H1 (cell line): ENCODE data around the gene FCRLA. TPM values are rescaled to one million over a fixed set of nuclear protein-coding genes. Genes with fewer than 3 reads are reported as not detected.

Experiments used
- CTCF ChIA-PET: fragments of 300-600 bp; sonication (Branson Sonifier 250); formaldehyde crosslinking; loops from one replicate; lab custom pipeline; 2021; ENCODE audit not compliant: partially characterized antibody; lab: Charles Lee
- POLR2A ChIA-PET: fragments of 300-600 bp; sonication (Branson Sonifier 250); formaldehyde crosslinking; loops from one replicate; lab custom pipeline; 2021; ENCODE audit warnings: inconsistent platforms; ENCODE audit not compliant: partially characterized antibody; lab: Charles Lee
- DNase-seq, 2 experiments: peaks; one replicate each; pipeline versions ENCODE4 v3.0.0 to v3.0.0-alpha.2; 2010 to 2022; ENCODE audit warnings: low spot score in 2 of 2, low read depth in 1 of 2, mixed read lengths in 1 of 2
- FAIRE-seq: peaks from 2 replicates; lab custom pipeline; 2011; peaks lifted over from hg19 to GRCh38; lab: Jason Lieb, UNC
- H2AFZ ChIP-seq: 2 replicates; pipeline ENCODE4 v1.8.1; 2012; ENCODE audit warnings: low read length, inconsistent platforms
- H2AK5ac ChIP-seq: 2 replicates; pipeline ENCODE4 v1.6.1; 2013; ENCODE audit warnings: low read depth, low read length
- H2BK120ac ChIP-seq: replicated peaks from 2 replicates; pipeline ENCODE3; 2013; ENCODE audit warnings: low read depth, low read length, inconsistent platforms
- H2BK12ac ChIP-seq: 2 replicates; pipeline ENCODE4 v1.6.1; 2013; ENCODE audit warnings: low read depth, low read length
- H2BK15ac ChIP-seq: 2 replicates; pipeline ENCODE4 v1.6.1; 2013; ENCODE audit warnings: low read length
- H2BK20ac ChIP-seq: 2 replicates; pipeline ENCODE4 v1.6.1; 2013; ENCODE audit warnings: low read length
- H2BK5ac ChIP-seq: 2 replicates; pipeline ENCODE4 v1.6.1; 2013; ENCODE audit warnings: low read depth, low read length
- H3K14ac ChIP-seq: 2 replicates; pipeline ENCODE4 v1.6.1; 2013; ENCODE audit warnings: inconsistent platforms; ENCODE audit not compliant: insufficient read length
- H3K18ac ChIP-seq: 2 replicates; pipeline ENCODE4 v1.6.1; 2013; ENCODE audit warnings: low read length; ENCODE audit errors: extremely low read depth
- H3K23ac ChIP-seq: 2 replicates; pipeline ENCODE4 v1.6.1; 2013; ENCODE audit warnings: inconsistent platforms; ENCODE audit not compliant: insufficient read length
- H3K23me2 ChIP-seq: 2 replicates; pipeline ENCODE4 v1.6.1; 2013; ENCODE audit warnings: low read depth, low read length
- H3K27ac ChIP-seq: 2 replicates; pipeline ENCODE4 v1.6.1; 2011; ENCODE audit warnings: low read depth, low read length, inconsistent platforms
- H3K27me3 ChIP-seq, 4 experiments: replicated peaks in 1 of 4; 1 replicate in 1 of 4; 2 replicates in 3 of 4; pipeline versions ENCODE4 v1.6.1 to v1.8.1; 2011 to 2013; ENCODE audit warnings: low read length in 3 of 4, mild to moderate bottlenecking in 3 of 4, inconsistent platforms in 2 of 4, mixed read lengths in 2 of 4, moderate library complexity in 1 of 4; ENCODE audit not compliant: control insufficient read depth in 3 of 4, insufficient read depth in 3 of 4; ENCODE audit errors: extremely low read depth in 1 of 4
- H3K36me3 ChIP-seq, 4 experiments: 2 replicates each; pipeline versions ENCODE4 v1.6.1 to v1.8.1; 2011 to 2013; ENCODE audit warnings: mild to moderate bottlenecking in 4 of 4, low read length in 3 of 4, moderate library complexity in 2 of 4, control low read depth in 1 of 4, inconsistent platforms in 1 of 4; ENCODE audit not compliant: insufficient read depth in 4 of 4, control insufficient read depth in 2 of 4
- H3K4ac ChIP-seq: replicated peaks from 2 replicates; pipeline ENCODE3; 2013; ENCODE audit warnings: low read length, low read depth, mixed read lengths, inconsistent platforms; ENCODE audit not compliant: insufficient read length
- H3K4me1 ChIP-seq, 4 experiments: replicated peaks in 1 of 4; 1 replicate in 1 of 4; 2 replicates in 3 of 4; pipeline versions ENCODE4 v1.6.1 to v1.8.1; 2011 to 2013; ENCODE audit warnings: low read length in 3 of 4, inconsistent platforms in 2 of 4, mixed read lengths in 1 of 4; ENCODE audit not compliant: insufficient read depth in 4 of 4, control insufficient read depth in 3 of 4
- H3K4me2 ChIP-seq, 2 experiments: 2 replicates each; pipeline versions ENCODE4 v1.6.1 to v1.8.1; 2011 to 2013; ENCODE audit warnings: low read depth in 2 of 2, low read length in 2 of 2, control low read depth in 1 of 2, inconsistent platforms in 1 of 2, mild to moderate bottlenecking in 1 of 2; ENCODE audit not compliant: insufficient read depth in 1 of 2
- H3K4me3 ChIP-seq, 4 experiments: fragments of 200-600, 300-600 bp in 1 of 4; sonication (generic), shearing (Covaris generic), sonication (Bioruptor Twin) in 1 of 4; 2 replicates each; pipeline versions ENCODE4 v1.5.1 to v1.8.1; 2011 to 2016; ENCODE audit warnings: low read length in 4 of 4, low read depth in 3 of 4, control low read depth in 2 of 4, inconsistent platforms in 2 of 4, mild to moderate bottlenecking in 2 of 4, mixed read lengths in 1 of 4, moderate library complexity in 1 of 4; ENCODE audit not compliant: insufficient read depth in 2 of 4; ENCODE audit errors: extremely low read depth in 1 of 4
- H3K56ac ChIP-seq: replicated peaks from 2 replicates; pipeline ENCODE3; 2013; ENCODE audit warnings: low read depth, mild to moderate bottlenecking, mixed read lengths, low read length, inconsistent platforms; ENCODE audit not compliant: insufficient read length
- H3K79me1 ChIP-seq: 2 replicates; pipeline ENCODE4 v1.6.1; 2013; ENCODE audit warnings: low read depth, low read length, control low read depth
- H3K79me2 ChIP-seq, 2 experiments: 2 replicates each; pipeline versions ENCODE4 v1.6.1 to v1.8.1; 2012 to 2013; ENCODE audit warnings: low read length in 2 of 2, mild to moderate bottlenecking in 2 of 2, inconsistent platforms in 1 of 2; ENCODE audit not compliant: insufficient read depth in 2 of 2, control insufficient read depth in 1 of 2
- H3K9ac ChIP-seq, 4 experiments: replicated peaks in 1 of 4; 1 replicate in 1 of 4; 2 replicates in 3 of 4; pipeline versions ENCODE4 v1.6.1 to v1.8.1; 2011 to 2013; ENCODE audit warnings: low read depth in 3 of 4, low read length in 3 of 4, control low read depth in 2 of 4, mild to moderate bottlenecking in 2 of 4, moderate library complexity in 2 of 4, inconsistent platforms in 1 of 4; ENCODE audit errors: extremely low read depth in 1 of 4
- H3K9me3 ChIP-seq, 2 experiments: 2 replicates each; pipeline versions ENCODE4 v1.6.1 to v1.8.1; 2012 to 2013; ENCODE audit warnings: mild to moderate bottlenecking in 2 of 2, moderate library complexity in 2 of 2, control low read depth in 1 of 2, inconsistent platforms in 1 of 2, low read depth in 1 of 2, low read length in 1 of 2, mixed read lengths in 1 of 2; ENCODE audit not compliant: insufficient read depth in 2 of 2
- H4K20me1 ChIP-seq, 2 experiments: replicated peaks in 1 of 2; 2 replicates each; pipeline versions ENCODE3 to v1.8.1; 2011 to 2013; ENCODE audit warnings: inconsistent platforms in 2 of 2, low read length in 2 of 2, mild to moderate bottlenecking in 1 of 2; ENCODE audit not compliant: insufficient read depth in 2 of 2, control insufficient read depth in 1 of 2
- H4K5ac ChIP-seq: 2 replicates; pipeline ENCODE4 v1.6.1; 2013; ENCODE audit warnings: low read length, low read depth, mixed read lengths, inconsistent platforms; ENCODE audit not compliant: insufficient read length
- H4K8ac ChIP-seq: 2 replicates; pipeline ENCODE4 v1.8.0; 2013; ENCODE audit warnings: mild to moderate bottlenecking, moderate library complexity, low read length, inconsistent platforms; ENCODE audit not compliant: insufficient read depth; ENCODE audit errors: extremely low read depth
- H4K91ac ChIP-seq: replicated peaks from 2 replicates; pipeline ENCODE3; 2013; ENCODE audit warnings: low read length, mixed read lengths, inconsistent platforms; ENCODE audit not compliant: insufficient read length
- BACH1 ChIP-seq: IDR thresholded peaks from 2 replicates; pipeline ENCODE4 v1.6.1; 2012; ENCODE audit warnings: low read length, improper control_type of control experiment
- BRCA1 ChIP-seq: IDR thresholded peaks from 2 replicates; pipeline ENCODE4 v1.6.1; 2012; ENCODE audit warnings: low read depth, low read length, improper control_type of control experiment
- JUN ChIP-seq: IDR thresholded peaks from 2 replicates; pipeline ENCODE4 v1.6.1; 2011; ENCODE audit warnings: low read depth, mild to moderate bottlenecking, improper control_type of control experiment, low read length
- KDM1A ChIP-seq: fragments of 200-600, 300-600 bp; sonication (generic); IDR thresholded peaks from 2 replicates; pipeline ENCODE4 v1.7.1; 2016; ENCODE audit warnings: mild to moderate bottlenecking, low read length, borderline replicate concordance
- MAX ChIP-seq: IDR thresholded peaks from 2 replicates; pipeline ENCODE4 v1.6.1; 2012; ENCODE audit warnings: inconsistent platforms
- NRF1 ChIP-seq: IDR thresholded peaks from 2 replicates; pipeline ENCODE4 v1.6.1; 2011; ENCODE audit warnings: mild to moderate bottlenecking, low read depth, low read length, improper control_type of control experiment
- RNF2 ChIP-seq: fragments of 200-900, 300-1000 bp; sonication (generic); IDR thresholded peaks from 2 replicates; pipeline ENCODE4 v1.7.1; 2016; ENCODE audit warnings: borderline replicate concordance, low read depth, mild to moderate bottlenecking, antibody characterized with exemption, low read length; ENCODE audit not compliant: poor library complexity, severe bottlenecking; ENCODE audit errors: missing control alignments
- RXRA ChIP-seq: IDR thresholded peaks from 2 replicates; pipeline ENCODE4 v1.6.1; 2011; ENCODE audit warnings: low read depth, mild to moderate bottlenecking, low read length, moderate library complexity; ENCODE audit not compliant: insufficient read depth
- SIRT6 ChIP-seq: IDR thresholded peaks from one replicate; pipeline ENCODE4 v1.7.1; 2012; ENCODE audit warnings: low read length, inconsistent platforms
- TAF7 ChIP-seq: optimal IDR thresholded peaks from 2 replicates; pipeline ENCODE3; 2011; ENCODE audit warnings: low read depth, mild to moderate bottlenecking, inconsistent platforms, low read length, moderate library complexity, borderline replicate concordance
- TEAD4 ChIP-seq: IDR thresholded peaks from 2 replicates; pipeline ENCODE4 v1.6.1; 2012; ENCODE audit warnings: low read depth, low read length, inconsistent platforms, mixed read lengths
- ZNF274 ChIP-seq: IDR thresholded peaks from 2 replicates; pipeline ENCODE4 v1.7.0; 2012; ENCODE audit warnings: low read length, borderline replicate concordance; ENCODE audit errors: extremely low read depth
- WGBS, 2 experiments: shearing (Covaris generic) in 1 of 2; methylation state at CpG; one replicate each; pipeline versions ENCODE4 v1.1.6 to v1.1.7; 2013 to 2015; ENCODE audit warnings: low lambda C conversion rate in 2 of 2, mixed read lengths in 2 of 2, inconsistent platforms in 1 of 2, low coverage in 1 of 2, missing lambda C conversion rate in 1 of 2; ENCODE audit not compliant: insufficient replicate concordance in 2 of 2, insufficient coverage in 1 of 2, insufficient read length in 1 of 2; ENCODE audit errors: extremely low coverage in 1 of 2, missing lambda C conversion rate in 1 of 2; 5-methylcytosine and 5-hydroxymethylcytosine counted together
- polyA plus RNA-seq, 7 experiments: library from polyadenylated mRNA; depleted of rRNA in 3 of 7; stranded (reverse) in 5 of 7; unstranded in 2 of 7; fragments of >200 nt in 5 of 7; fragments of 200-250 nt in 2 of 7; gene quantifications; 1 replicate in 5 of 7; 2 replicates in 1 of 7; 4 replicates in 1 of 7; pipeline versions ENCODE4 v1.2.1 to v1.2.3, GENCODE V29; 2011 to 2013; ENCODE audit warnings: missing spikeins in 2 of 7, mixed read lengths in 2 of 7
- total RNA-seq: library from RNA; stranded (reverse); fragmentation: NEBNext Ultra II Directional; extraction: Animal tissue kit (Norgen Biotek cat#: 25700); gene quantifications from 2 replicates; pipeline ENCODE4 v1.2.1, GENCODE V29; 2021

FCRLA gene
- total and polyA plus RNA-seq, 2 of the 8 experiments (the other 6 are each of a cell fraction or from before 2014, with no cell fraction given), result not detected

DNA sequence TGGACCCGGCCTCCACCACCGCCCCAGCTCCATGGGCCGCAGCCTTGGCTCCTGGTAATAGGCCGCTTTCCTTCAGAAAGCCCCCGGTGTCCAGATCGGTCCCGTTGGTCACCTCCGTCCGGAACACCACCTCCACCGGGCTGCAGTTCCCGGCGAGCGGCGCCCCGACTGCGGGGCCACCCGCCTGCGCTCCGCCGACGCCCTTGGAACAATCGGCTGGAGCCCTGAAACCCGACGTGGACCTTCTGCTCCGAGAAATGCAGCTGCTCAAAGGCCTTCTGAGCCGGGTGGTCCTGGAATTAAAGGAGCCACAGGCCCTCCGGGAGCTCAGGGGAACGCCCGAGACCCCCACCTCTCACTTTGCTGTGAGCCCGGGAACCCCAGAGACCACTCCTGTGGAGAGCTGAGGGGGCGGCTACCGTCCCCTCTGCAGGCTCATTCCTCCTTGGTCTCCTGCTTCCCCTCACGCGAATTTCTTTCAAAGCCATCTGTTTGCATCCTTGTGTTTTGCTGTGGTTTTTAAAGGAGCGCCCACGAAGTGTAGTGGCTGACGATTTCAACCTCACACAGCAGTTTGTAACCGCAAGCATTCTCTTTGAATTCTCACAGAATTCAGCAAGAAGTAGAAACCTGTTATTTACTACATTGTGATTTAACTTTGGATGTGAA lies 20.4 kb downstream of the FCRLA start:
- Histone ChIP-seq H4K91ac (peak overlapping the region; percentile 66), H4K20me1 (no peaks in the 10 kb centered on the region), H4K8ac (peak overlapping the region; percentile 91), H2BK20ac (no peak overlapping the region), H3K79me2 (no peaks in the 10 kb centered on the region), H3K23ac (no peak overlapping the region), H3K4me1 (peaks cover 2 to 8% (median 4%) of the 10 kb centered on the region in 4 experiments), H3K56ac (peak overlapping the region; percentile 27), H2BK120ac (peak overlapping the region; percentile 48), H3K36me3 (no peaks in the 10 kb centered on the region), H3K27ac (peak overlapping the region; percentile 45; the same call in 1 of the 2 replicates), H3K18ac (peak overlapping the region; percentile 99), H3K4me2 (peak overlapping the region; percentile 89 to 100), H3K9ac (peak overlapping the region in 3 of 4 experiments; percentile 66 to 73 (median 72); a peak in 6 of 7 replicates), H4K5ac (peak overlapping the region; percentile 93), H3K79me1 (no peaks in the 10 kb centered on the region), H2AK5ac (no peak overlapping the region), H3K27me3 (peaks cover 12 to 25% (median 22%) of the 10 kb centered on the region in 4 experiments), H3K4ac (no peak overlapping the region), H3K14ac (no peak overlapping the region), H2BK5ac (peak overlapping the region; percentile 60; the same call in 1 of the 2 replicates), H3K4me3 (peak overlapping the region; percentile 78 to 86 (median 85)), H3K23me2 (peaks cover 12% of the 10 kb centered on the region), H3K9me3 (no peaks in the 10 kb centered on the region), H2BK12ac (0 out of 2 replicates have a peak overlapping the region, but pooled peaks have one; percentile 22), H2AFZ (peak overlapping the region; percentile 90; the same call in 1 of the 2 replicates), H2BK15ac (no peak overlapping the region)
- FAIRE-seq, result no peak
- CTCF ChIA-PET, result interaction anchor here (0.6 to 4.8 kb wide), 10 partner anchors 11 to 302 kb away, joined by 3 to 52 read pairs (median 4); no protein-coding TSS in a partner anchor
- WGBS, 2 experiments, result 3% methylated on average over 38 of the region's 38 CpGs; no CpG with 5 or more reads in 1 of the 2 experiments
- POLR2A ChIA-PET, result interaction anchor here (0.7 to 2.7 kb wide), 8 partner anchors 9 to 343 kb away, joined by 3 to 27 read pairs (median 6); partner anchors contain the start of genes DUSP12 and FCRLA
- no peak for DNase-seq
- no peak for TF ChIP-seq TEAD4
- TF ChIP-seq BRCA1, result no peak
- TF ChIP-seq TAF7, result peak; percentile 47
- TF ChIP-seq NRF1, result no peak
- TF ChIP-seq BACH1, result no peak
- no peak for TF ChIP-seq SIRT6
- TF ChIP-seq RXRA, result no peak
- TF ChIP-seq RNF2, result no peak
- TF ChIP-seq JUN, result no peak
- no peak for TF ChIP-seq ZNF274
- TF ChIP-seq KDM1A, result no peak; the same call in 1 of the 2 replicates
- no peak; the same call in 1 of the 2 replicates for TF ChIP-seq MAX
